ENCODE measurements around the gene DNMT3L.

GRCh38 chr21:44288251-44289110 is 26.8 kb upstream of the DNMT3L start:
- TF ChIP-seq, protein P1, sequence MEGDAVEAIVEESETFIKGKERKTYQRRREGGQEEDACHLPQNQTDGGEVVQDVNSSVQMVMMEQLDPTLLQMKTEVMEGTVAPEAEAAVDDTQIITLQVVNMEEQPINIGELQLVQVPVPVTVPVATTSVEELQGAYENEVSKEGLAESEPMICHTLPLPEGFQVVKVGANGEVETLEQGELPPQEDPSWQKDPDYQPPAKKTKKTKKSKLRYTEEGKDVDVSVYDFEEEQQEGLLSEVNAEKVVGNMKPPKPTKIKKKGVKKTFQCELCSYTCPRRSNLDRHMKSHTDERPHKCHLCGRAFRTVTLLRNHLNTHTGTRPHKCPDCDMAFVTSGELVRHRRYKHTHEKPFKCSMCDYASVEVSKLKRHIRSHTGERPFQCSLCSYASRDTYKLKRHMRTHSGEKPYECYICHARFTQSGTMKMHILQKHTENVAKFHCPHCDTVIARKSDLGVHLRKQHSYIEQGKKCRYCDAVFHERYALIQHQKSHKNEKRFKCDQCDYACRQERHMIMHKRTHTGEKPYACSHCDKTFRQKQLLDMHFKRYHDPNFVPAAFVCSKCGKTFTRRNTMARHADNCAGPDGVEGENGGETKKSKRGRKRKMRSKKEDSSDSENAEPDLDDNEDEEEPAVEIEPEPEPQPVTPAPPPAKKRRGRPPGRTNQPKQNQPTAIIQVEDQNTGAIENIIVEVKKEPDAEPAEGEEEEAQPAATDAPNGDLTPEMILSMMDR (IDR thresholded peaks at IDR 0.05): no peak
- TF ChIP-seq EP300 (IDR thresholded peaks at IDR 0.05) (no peak), POLR2A (IDR thresholded peaks at IDR 0.05) (no peak)
